Adrenal gland (tissue), 5 donors: ENCODE results near the gene MPC1.

ENCODE experiments used
- POLR2A ChIP-seq, 2 donors: fragments of 450-650 bp; IDR thresholded peaks; one replicate each; pipeline ENCODE4 v1.6.1; 2017; ENCODE audit warnings: antibody characterized with exemption in 2 of 2, mild to moderate bottlenecking in 2 of 2, moderate library complexity in 1 of 2
- TF ChIP-seq, protein P1 (sequence below), 6 experiments: fragments of 450-650 bp in 4 of 6; fragments of 200-600 bp in 2 of 6; sonication (generic) in 1 of 6; IDR thresholded peaks; 1 replicate in 5 of 6; 2 replicates in 1 of 6; pipeline versions ENCODE4 v1.5.1 to v1.8.0; 2016 to 2021; ENCODE audit warnings: antibody characterized with exemption in 6 of 6, mild to moderate bottlenecking in 2 of 6, moderate library complexity in 1 of 6
- donor health status: DM: no; HTN: no; CAD: no.

- TF ChIP-seq POLR2A (IDR thresholded peaks at IDR 0.05), result no peak
- TF ChIP-seq, protein P1, sequence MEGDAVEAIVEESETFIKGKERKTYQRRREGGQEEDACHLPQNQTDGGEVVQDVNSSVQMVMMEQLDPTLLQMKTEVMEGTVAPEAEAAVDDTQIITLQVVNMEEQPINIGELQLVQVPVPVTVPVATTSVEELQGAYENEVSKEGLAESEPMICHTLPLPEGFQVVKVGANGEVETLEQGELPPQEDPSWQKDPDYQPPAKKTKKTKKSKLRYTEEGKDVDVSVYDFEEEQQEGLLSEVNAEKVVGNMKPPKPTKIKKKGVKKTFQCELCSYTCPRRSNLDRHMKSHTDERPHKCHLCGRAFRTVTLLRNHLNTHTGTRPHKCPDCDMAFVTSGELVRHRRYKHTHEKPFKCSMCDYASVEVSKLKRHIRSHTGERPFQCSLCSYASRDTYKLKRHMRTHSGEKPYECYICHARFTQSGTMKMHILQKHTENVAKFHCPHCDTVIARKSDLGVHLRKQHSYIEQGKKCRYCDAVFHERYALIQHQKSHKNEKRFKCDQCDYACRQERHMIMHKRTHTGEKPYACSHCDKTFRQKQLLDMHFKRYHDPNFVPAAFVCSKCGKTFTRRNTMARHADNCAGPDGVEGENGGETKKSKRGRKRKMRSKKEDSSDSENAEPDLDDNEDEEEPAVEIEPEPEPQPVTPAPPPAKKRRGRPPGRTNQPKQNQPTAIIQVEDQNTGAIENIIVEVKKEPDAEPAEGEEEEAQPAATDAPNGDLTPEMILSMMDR (IDR thresholded peaks at IDR 0.05), result no peak
Observed at GRCh38 chr6:166318649-166319600, 63.8 kb downstream of the MPC1 start.
